ENCODE results near the gene STIMATE. TPM values are rescaled to one million over a fixed set of nuclear protein-coding genes. Genes with fewer than 3 reads are reported as not detected.

STIMATE gene
- total and polyA plus RNA-seq, 2 experiments from 2014 or later: 11.2 to 23.6 TPM

GRCh38 chr3:52796411-52796810 lies 100.9 kb downstream of the STIMATE start:
- Mint-ChIP-seq H3K9me3 (no peaks in the 10 kb centered on the region), H3K27me3 (ENCODE audit: insufficient read depth, low read depth, poor library complexity) (peaks cover 13% of the 10 kb centered on the region), H3K36me3 (ENCODE audit: low read depth) (no peaks in the 10 kb centered on the region), H3K4me3 (no peak overlapping the region), H3K4me1 (no peaks in the 10 kb centered on the region), H3K27ac (no peak overlapping the region)
- ATAC-seq: no peak
- Histone ChIP-seq H4K20me1 (replicated peaks; ENCODE audit: insufficient read depth) (no peaks in the 10 kb centered on the region), H3K4me1 (ENCODE audit: insufficient read depth) (no peaks in the 10 kb centered on the region), H3K27me3 (ENCODE audit: insufficient read depth) (no peaks in the 10 kb centered on the region), H3K79me2 (replicated peaks; ENCODE audit: insufficient read depth) (no peaks in the 10 kb centered on the region), H3K4me3 (no peak overlapping the region), H3K27ac (ENCODE audit: low read depth) (no peak overlapping the region), H3K9me2 (ENCODE audit: insufficient read depth) (no peaks in the 10 kb centered on the region), H3K4me2 (no peak overlapping the region), H3K36me3 (ENCODE audit: insufficient read depth) (no peaks in the 10 kb centered on the region), H2AFZ (no peak overlapping the region), H3F3A (replicated peaks; ENCODE audit: low read depth) (no peaks in the 10 kb centered on the region)
- DNase-seq (ENCODE audit: low spot score): no peak
- TF ChIP-seq JUNB (IDR thresholded peaks at IDR 0.05; ENCODE audit: unreplicated experiment) (no peak), EZH2 (IDR thresholded peaks at IDR 0.05; ENCODE audit: low read depth, unreplicated experiment) (no peak), REST (IDR thresholded peaks at IDR 0.05; ENCODE audit: unreplicated experiment) (no peak), EZH2phosphoT487 (IDR thresholded peaks at IDR 0.05; ENCODE audit: unreplicated experiment) (no peak), NANOG (IDR thresholded peaks at IDR 0.05; ENCODE audit: borderline replicate concordance) (no peak), ZNF462 (CRISPR knock-in tag; IDR thresholded peaks at IDR 0.05) (no peak), STAT1 (IDR thresholded peaks at IDR 0.05; ENCODE audit: unreplicated experiment) (no peak), POLR2AphosphoS5 (IDR thresholded peaks at IDR 0.05; ENCODE audit: low read depth) (no peak), ETS1 (IDR thresholded peaks at IDR 0.05) (no peak), CTCF (conservative IDR thresholded peaks at IDR 0.05; ENCODE audit: low read depth in 2 of 2) (no peak), CREB1 (CRISPR knock-in tag; IDR thresholded peaks at IDR 0.05; ENCODE audit: low read depth) (no peak), ZNF331 (CRISPR knock-in tag; IDR thresholded peaks at IDR 0.05; ENCODE audit: low read depth) (no peak), ZNF114 (CRISPR knock-in tag; IDR thresholded peaks at IDR 0.05) (no peak)

Measured in GM23338 (cell line).